OCI-LY1 (cell line): ENCODE measurements around the gene ZNRF3.

Experiments
- EZH2 ChIP-seq: fragments of 200-600 bp; sonication (generic), shearing (Covaris generic); IDR thresholded peaks from 2 replicates; pipeline ENCODE4 v1.8.0; 2017; ENCODE audit warnings: borderline replicate concordance, mixed run types, mild to moderate bottlenecking, antibody characterized with exemption, low read length, moderate library complexity, mixed read lengths
- TF ChIP-seq, protein P1 (sequence below): fragments of 200-600 bp; sonication (generic), shearing (Covaris generic); IDR thresholded peaks from 2 replicates; pipeline ENCODE4 v1.5.1; 2017; ENCODE audit warnings: mild to moderate bottlenecking, antibody characterized with exemption, low read length, moderate library complexity, mixed read lengths

DNA sequence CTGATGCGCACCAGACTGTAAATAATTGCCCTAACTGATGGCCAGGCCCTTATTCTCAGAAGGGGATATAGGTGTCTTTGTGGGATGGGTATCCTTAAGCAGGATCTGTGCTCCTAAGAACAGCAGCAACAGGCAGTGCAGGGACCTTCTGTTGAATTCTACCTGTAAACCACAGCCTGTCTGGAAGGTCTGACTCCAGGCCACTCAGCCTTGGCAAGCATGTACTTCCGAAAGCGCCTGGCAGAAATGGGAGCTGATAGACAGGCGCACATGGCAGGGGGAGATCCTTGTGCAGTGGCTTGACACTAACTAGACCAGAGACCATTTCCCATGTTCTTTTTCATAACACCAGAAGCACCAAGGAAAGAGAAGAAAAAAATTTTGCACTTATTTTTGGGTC lies 119.2 kb downstream of the ZNRF3 start:
- no peak for TF ChIP-seq EZH2
- TF ChIP-seq, protein P1, sequence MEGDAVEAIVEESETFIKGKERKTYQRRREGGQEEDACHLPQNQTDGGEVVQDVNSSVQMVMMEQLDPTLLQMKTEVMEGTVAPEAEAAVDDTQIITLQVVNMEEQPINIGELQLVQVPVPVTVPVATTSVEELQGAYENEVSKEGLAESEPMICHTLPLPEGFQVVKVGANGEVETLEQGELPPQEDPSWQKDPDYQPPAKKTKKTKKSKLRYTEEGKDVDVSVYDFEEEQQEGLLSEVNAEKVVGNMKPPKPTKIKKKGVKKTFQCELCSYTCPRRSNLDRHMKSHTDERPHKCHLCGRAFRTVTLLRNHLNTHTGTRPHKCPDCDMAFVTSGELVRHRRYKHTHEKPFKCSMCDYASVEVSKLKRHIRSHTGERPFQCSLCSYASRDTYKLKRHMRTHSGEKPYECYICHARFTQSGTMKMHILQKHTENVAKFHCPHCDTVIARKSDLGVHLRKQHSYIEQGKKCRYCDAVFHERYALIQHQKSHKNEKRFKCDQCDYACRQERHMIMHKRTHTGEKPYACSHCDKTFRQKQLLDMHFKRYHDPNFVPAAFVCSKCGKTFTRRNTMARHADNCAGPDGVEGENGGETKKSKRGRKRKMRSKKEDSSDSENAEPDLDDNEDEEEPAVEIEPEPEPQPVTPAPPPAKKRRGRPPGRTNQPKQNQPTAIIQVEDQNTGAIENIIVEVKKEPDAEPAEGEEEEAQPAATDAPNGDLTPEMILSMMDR = no peak
